Measurements from ENCODE around the gene HS6ST2. TPM values are rescaled to one million over a fixed set of nuclear protein-coding genes. Genes with fewer than 3 reads are reported as not detected.

Gene HS6ST2
- total and polyA plus RNA-seq, 10 of the 15 experiments (the other 5 are each of a cell fraction or from before 2014, with no cell fraction given) = not detected

DNA sequence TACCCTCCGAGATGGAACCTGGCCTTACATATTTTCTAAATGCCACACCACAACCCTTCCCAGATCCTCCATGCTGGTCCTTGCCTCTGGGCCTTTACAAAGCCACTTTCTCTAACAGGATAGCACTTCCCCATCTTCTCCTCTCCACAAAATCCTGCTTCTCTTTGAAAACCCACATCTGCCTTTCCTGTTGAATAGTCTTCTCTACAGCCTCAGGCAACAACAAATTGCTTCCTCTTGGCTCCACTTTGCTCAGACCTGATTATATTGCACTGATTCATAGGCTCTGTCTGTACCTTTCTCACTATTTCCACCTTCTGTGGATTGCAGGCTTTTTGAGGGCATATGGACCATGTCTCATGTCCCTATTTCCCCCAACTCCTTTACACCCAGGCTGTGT, 265.9 kb downstream of the HS6ST2 start:
- FAIRE-seq (no peak), ATAC-seq (no peak), DNase-seq (ENCODE audit: low read depth, low spot score) (no peak)
- POLR2A ChIA-PET = no interaction called here
- CTCF ChIA-PET = no interaction called here
- Histone ChIP-seq H3K27ac (ENCODE audit: control insufficient read depth, insufficient read depth) (no peak overlapping the region), H3K4me2 (ENCODE audit: control insufficient read depth, insufficient read depth) (no peak overlapping the region), H3K4me1 (ENCODE audit: control insufficient read depth, insufficient read depth, low read length) (no peaks in the 10 kb centered on the region), H3K27me3 (replicated peaks in 1 of 2; ENCODE audit: control insufficient read depth in 2 of 2, insufficient read depth in 2 of 2, low read length in 1 of 2) (no peaks in the 10 kb centered on the region; a peak in 1 of 4 replicates), H3K9ac (ENCODE audit: control insufficient read depth, insufficient read depth, low read length) (no peak overlapping the region), H3K4me3 (no peak overlapping the region), H2AFZ (ENCODE audit: control insufficient read depth, low read depth, low read length) (no peak overlapping the region), H3K36me3 (ENCODE audit: control insufficient read depth in 2 of 2, insufficient read depth in 2 of 2, low read length in 1 of 2) (no peaks in the 10 kb centered on the region), H3K79me2 (ENCODE audit: control insufficient read depth, insufficient read depth, low read length) (no peaks in the 10 kb centered on the region), H3K9me3 (replicated peaks; ENCODE audit: control insufficient read depth, insufficient read depth, low read length) (no peaks in the 10 kb centered on the region; the same call in 2 of the 3 replicates), H4K20me1 (ENCODE audit: control insufficient read depth, insufficient read depth) (no peaks in the 10 kb centered on the region)
- RAD21 ChIA-PET (ENCODE audit: unreplicated experiment) = no interaction called here
- in situ Hi-C loops (cut with MboI) = no loop called here
- no TSS peak for BruUV-seq (replicated peaks)
- intact Hi-C loops (cut with micrococcal nuclease; ENCODE audit: unreplicated experiment) = no loop called here
- 0% methylated on average over 1 of the region's 1 CpG for WGBS (ENCODE audit: insufficient coverage, insufficient replicate concordance, low lambda C conversion rate, missing lambda C conversion rate)
- SMC1A ChIA-PET (ENCODE audit: uncharacterized antibody, unreplicated experiment) = no interaction called here
- no peak for TF ChIP-seq CEBPB (IDR thresholded peaks at IDR 0.05; ENCODE audit: borderline replicate concordance in 1 of 2, low read depth in 2 of 2, low read length in 2 of 2)
- no peak for TF ChIP-seq POLR2AphosphoS5 (IDR thresholded peaks at IDR 0.05; ENCODE audit: low read length)
- no peak for TF ChIP-seq NFXL1 (IDR thresholded peaks at IDR 0.05; ENCODE audit: borderline replicate concordance)
- no peak for TF ChIP-seq RELA (IDR thresholded peaks at IDR 0.05; ENCODE audit: borderline replicate concordance, partially characterized antibody)
- no peak for TF ChIP-seq CHD2 (IDR thresholded peaks at IDR 0.05; ENCODE audit: borderline replicate concordance, low read depth, low read length)
- no peak for TF ChIP-seq ZNF384 (IDR thresholded peaks at IDR 0.05; ENCODE audit: borderline replicate concordance, low read depth, low read length)
- TF ChIP-seq, protein P1, sequence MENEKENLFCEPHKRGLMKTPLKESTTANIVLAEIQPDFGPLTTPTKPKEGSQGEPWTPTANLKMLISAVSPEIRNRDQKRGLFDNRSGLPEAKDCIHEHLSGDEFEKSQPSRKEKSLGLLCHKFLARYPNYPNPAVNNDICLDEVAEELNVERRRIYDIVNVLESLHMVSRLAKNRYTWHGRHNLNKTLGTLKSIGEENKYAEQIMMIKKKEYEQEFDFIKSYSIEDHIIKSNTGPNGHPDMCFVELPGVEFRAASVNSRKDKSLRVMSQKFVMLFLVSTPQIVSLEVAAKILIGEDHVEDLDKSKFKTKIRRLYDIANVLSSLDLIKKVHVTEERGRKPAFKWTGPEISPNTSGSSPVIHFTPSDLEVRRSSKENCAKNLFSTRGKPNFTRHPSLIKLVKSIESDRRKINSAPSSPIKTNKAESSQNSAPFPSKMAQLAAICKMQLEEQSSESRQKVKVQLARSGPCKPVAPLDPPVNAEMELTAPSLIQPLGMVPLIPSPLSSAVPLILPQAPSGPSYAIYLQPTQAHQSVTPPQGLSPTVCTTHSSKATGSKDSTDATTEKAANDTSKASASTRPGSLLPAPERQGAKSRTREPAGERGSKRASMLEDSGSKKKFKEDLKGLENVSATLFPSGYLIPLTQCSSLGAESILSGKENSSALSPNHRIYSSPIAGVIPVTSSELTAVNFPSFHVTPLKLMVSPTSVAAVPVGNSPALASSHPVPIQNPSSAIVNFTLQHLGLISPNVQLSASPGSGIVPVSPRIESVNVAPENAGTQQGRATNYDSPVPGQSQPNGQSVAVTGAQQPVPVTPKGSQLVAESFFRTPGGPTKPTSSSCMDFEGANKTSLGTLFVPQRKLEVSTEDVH (IDR thresholded peaks at IDR 0.05; ENCODE audit: low read depth, partially characterized antibody) = no peak
- TF ChIP-seq, protein P2, sequence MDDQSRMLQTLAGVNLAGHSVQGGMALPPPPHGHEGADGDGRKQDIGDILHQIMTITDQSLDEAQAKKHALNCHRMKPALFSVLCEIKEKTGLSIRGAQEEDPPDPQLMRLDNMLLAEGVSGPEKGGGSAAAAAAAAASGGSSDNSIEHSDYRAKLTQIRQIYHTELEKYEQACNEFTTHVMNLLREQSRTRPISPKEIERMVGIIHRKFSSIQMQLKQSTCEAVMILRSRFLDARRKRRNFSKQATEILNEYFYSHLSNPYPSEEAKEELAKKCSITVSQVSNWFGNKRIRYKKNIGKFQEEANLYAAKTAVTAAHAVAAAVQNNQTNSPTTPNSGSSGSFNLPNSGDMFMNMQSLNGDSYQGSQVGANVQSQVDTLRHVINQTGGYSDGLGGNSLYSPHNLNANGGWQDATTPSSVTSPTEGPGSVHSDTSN (IDR thresholded peaks at IDR 0.05; ENCODE audit: insufficient replicate concordance, low read depth, low read length) = no peak
- no peak for TF ChIP-seq POLR2A (IDR thresholded peaks at IDR 0.05; ENCODE audit: low read depth, low read length)
- TF ChIP-seq, protein P3, sequence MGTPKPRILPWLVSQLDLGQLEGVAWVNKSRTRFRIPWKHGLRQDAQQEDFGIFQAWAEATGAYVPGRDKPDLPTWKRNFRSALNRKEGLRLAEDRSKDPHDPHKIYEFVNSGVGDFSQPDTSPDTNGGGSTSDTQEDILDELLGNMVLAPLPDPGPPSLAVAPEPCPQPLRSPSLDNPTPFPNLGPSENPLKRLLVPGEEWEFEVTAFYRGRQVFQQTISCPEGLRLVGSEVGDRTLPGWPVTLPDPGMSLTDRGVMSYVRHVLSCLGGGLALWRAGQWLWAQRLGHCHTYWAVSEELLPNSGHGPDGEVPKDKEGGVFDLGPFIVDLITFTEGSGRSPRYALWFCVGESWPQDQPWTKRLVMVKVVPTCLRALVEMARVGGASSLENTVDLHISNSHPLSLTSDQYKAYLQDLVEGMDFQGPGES (IDR thresholded peaks at IDR 0.05) = no peak
- no peak for TF ChIP-seq PAX8 (IDR thresholded peaks at IDR 0.05)
- no peak for TF ChIP-seq CBX3 (IDR thresholded peaks at IDR 0.05; ENCODE audit: borderline replicate concordance, low read depth)
- no peak for TF ChIP-seq NFYB (IDR thresholded peaks at IDR 0.05; ENCODE audit: insufficient read depth, low read depth, low read length)
- no peak for TF ChIP-seq IRF4 (IDR thresholded peaks at IDR 0.05; ENCODE audit: low read depth, low read length)
- no peak for TF ChIP-seq RBBP5 (conservative IDR thresholded peaks at IDR 0.05)
- TF ChIP-seq, protein P4, sequence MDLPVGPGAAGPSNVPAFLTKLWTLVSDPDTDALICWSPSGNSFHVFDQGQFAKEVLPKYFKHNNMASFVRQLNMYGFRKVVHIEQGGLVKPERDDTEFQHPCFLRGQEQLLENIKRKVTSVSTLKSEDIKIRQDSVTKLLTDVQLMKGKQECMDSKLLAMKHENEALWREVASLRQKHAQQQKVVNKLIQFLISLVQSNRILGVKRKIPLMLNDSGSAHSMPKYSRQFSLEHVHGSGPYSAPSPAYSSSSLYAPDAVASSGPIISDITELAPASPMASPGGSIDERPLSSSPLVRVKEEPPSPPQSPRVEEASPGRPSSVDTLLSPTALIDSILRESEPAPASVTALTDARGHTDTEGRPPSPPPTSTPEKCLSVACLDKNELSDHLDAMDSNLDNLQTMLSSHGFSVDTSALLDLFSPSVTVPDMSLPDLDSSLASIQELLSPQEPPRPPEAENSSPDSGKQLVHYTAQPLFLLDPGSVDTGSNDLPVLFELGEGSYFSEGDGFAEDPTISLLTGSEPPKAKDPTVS (IDR thresholded peaks at IDR 0.05; ENCODE audit: low read depth, low read length) = no peak
- no peak for TF ChIP-seq ESRRA (IDR thresholded peaks at IDR 0.05; ENCODE audit: low read length)

All from GM12878 (cell line).